HS-27A (cell line): ENCODE data around the gene ANTXR1.

Source experiments
- DNase-seq: peaks from one replicate; pipeline ENCODE4 v3.0.0-alpha.2; 2012; ENCODE audit warnings: low read depth, missing footprints

The ANTXR1 gene

DNA sequence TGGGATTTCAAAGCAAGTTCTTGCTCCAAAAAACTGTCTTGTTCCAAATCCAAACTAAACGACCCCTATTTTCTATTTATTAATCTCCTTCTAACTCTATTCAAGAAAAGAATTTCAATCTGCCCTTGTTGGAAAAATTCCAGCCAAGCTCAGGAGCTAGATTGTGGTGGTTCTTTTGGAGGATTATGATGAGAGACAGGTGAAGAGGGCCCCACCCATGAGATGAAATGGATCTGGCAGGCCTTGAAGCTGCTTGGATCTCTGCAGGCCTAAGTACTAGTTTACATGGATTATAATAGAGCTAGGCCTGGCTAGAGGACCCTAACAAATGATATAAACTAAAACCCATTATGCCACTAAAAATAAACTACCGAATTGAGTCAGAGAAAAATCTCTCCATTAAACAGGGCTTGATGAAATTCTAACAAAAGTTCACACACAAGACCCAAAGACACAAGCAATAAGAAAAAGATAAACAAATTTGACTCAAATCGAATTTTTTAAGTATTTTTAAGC lies 272.5 kb downstream of the ANTXR1 start:
- DNase-seq = no peak

DNA sequence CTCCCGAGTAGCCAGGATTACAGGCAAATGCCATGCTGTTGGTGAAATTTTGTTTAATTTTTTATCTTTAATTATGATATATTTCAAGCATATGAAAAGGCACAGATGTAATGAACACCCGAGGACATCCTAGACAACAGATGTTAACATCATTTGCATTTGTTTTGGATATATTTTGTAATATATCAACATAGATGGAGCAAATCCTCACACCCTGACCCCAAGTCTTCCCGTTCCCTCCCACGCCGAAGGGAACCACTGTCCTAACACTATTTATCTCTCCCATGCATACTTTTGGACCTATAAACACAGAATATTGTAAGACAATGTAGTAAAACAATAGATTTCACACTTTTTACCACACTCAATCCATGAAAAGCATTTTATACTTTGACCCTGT lies 274.6 kb downstream of the ANTXR1 start:
- no peak for DNase-seq

- DNase-seq = no peak
Observed at GRCh38 chr2:69288429-69288828, 275.4 kb downstream of the ANTXR1 start.

DNA sequence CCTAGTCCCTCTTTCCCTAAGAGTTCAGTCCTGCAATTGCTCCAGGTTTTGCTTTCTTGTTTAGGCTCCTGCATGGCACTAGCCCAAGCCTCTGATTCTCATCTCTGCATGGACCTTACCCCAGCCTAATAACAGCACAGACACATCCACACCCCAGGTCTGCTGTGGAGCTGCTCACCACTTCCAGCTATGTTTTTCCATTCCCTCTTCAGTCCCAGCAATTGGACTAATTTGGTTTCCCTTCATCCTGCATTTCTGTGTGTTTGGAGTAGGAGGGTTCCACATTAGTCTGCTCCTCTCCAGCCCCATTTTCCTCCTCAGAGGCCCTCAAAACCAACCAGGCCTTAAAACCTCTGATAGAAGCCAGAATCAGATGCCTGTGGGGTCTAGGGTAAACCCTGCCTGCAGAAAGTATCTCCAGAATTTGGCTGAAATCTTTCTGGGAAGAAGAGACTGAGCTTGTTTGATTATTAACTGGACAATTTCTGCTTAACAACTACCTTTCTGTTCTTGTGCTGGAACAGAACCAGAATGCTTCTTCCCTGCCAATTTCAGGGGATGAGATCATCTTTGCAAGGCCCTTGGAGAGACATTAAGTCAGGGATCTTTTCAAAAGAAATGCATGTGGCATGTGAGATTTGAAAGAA lies 278.1 kb downstream of the ANTXR1 start:
- no peak for DNase-seq

DNA sequence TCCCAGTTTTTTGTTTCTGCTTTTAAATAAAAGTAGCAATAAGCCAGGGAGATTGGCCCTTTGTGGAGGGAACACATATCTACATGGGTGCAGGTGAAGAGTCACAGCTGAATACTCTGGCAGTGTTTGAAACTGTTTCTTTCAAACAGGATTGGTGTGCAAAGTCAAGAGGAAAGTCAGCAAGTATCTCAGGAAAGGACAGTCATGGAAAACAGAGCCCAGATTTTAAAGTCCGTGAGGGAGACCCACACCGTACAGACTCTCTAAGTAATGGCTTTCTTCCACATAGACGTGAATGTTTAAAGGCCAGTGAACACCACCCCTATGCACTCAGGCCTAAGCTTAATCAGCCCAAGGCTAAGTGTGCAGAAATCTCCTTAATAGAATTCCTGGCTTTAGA lies 278.7 kb downstream of the ANTXR1 start:
- DNase-seq = no peak

GRCh38 chr2:69292256-69292655 lies 279.3 kb downstream of the ANTXR1 start:
- no peak for DNase-seq

DNA sequence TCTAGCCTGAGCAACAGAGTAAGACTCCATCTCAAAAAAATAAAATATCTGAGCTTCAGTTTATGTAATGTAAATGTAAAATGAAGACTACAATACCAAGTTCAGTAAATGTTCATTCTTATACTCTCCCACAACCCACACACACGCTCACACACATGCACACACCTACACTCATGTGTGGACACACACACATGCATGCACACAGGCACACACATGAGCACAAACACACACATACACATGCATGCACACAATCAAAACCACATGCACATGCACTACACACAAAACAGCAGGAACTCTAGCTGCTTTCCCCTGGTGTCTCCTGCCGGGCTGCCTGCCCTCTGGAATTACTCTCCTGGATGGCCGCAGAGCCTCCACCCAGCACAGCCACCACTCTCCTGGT lies 283.4 kb downstream of the ANTXR1 start:
- DNase-seq = no peak

DNA sequence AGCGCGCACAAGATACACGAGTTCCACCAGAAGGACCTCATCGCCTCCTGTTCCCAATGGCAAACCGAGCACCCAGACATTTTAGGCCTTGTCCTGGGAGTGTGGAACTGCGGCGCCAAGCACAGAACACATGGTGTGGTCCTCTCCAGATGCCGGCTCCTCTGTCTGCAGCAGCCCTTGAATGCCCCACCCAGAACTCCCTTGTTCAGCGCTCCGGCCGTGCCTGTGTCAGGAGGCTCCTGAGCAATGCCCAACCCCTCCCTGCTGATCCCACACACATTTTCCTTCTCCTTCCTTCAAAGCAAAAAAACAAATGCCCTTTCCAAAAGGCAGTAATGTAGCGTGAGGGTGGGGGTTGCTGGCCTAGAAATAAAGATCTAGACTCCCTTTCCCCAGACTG lies 284.2 kb downstream of the ANTXR1 start:
- DNase-seq = no peak

- DNase-seq = peak; percentile 74
Observed at GRCh38 chr2:69298261-69298660, 285.3 kb downstream of the ANTXR1 start.

- DNase-seq = no peak
Observed at GRCh38 chr2:69298862-69299261, 285.9 kb downstream of the ANTXR1 start.
